ENCODE results near the gene ZNF865.

Gene ZNF865

DNA sequence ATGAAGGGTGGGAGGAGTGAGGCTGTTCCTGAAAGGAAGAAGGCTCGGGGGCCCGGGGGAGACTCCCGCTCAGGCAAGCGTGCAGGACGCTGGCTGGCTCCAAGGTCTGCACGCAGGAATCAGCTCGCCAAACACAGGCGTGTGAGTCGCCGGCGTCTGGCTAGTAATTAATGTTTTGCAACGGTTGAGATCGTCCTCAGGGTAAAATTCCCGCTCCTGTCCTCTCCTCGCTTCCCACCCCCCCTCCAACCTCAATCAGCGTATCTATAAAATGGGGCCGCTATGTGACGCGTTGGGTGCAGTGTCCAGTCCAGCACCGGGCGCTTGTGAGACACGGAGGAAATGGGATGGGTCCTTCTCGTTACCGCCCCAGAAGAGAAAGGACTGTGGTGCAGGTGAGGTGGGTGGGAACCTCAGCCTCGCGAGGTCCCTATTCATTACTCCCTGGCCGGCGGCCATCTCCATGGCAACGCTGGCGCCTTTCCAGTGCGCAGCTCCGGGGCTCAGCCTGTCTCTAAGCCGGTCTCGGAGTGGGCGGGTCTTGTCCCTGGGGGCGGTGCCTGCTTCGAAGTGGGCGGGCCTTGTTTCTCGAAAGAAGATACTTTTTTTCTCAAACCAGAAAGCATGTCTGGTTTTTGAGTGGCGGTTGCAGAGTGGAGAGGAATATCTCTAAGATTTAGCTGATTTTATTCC is 18.3 kb upstream of the ZNF865 start:
- DNase-seq = peak; percentile 33 to 95 (median 82)

DNA sequence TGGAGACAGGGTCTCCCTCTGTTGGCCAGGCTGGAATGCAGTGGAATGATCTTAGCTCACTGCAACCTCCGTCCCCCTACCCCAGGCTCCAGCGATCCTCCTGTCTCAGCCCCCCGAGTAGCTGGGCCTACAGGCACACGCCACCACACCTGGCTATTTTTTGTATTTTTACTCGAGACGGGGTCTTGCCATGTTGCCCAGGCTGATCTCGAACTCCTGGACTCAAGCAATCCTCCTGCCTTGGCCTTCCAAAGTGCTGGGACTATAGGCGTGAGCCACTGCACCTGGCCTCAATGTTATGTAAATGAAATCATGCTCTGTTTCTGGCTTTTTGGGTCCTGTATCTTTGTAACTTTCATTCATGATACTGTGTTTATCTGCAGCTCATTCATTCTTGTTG is 16.7 kb upstream of the ZNF865 start:
- no peak for DNase-seq

DNA sequence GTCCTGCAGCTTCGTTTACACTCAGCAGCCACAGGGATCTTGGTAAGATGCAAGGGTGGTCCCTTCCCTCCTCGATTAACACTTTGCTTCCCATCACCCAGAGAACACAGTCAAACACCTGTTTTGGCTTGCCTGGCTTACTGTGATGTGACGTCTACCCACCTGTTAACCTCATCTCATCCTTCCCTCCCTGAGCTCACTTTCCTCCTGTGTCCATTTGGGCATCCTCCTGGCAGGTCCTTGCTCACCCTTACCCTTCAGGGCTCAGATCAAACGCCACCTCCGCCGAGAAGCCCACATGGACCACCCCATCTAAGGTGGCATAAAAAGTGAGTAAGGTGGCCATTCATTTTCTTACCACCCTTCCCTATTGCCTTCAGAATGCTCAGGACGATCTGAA is 15.3 kb upstream of the ZNF865 start:
- DNase-seq = no peak

DNA sequence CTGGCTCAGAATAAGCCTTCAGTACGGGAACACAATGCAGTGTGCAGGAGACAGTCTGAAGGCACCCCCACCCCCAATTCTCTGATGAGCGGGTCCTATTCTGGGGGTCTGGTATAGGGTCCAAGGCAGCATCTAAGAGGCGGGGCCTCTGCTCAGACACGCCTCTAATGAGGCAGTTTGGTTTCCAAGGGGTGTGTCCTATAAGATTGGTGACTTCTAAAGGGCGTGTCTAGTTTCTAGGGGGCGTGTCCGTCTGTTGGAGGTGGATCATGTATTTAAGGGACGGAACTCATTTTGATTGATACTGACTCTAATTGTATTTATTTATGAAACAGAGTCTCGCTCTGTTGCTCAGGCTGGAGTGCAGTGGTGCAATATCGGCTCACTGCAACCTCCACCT is 14.8 kb upstream of the ZNF865 start:
- no peak for DNase-seq

GRCh38 chr19:55591555-55591954 is 13.9 kb upstream of the ZNF865 start:
- DNase-seq = no peak

DNA sequence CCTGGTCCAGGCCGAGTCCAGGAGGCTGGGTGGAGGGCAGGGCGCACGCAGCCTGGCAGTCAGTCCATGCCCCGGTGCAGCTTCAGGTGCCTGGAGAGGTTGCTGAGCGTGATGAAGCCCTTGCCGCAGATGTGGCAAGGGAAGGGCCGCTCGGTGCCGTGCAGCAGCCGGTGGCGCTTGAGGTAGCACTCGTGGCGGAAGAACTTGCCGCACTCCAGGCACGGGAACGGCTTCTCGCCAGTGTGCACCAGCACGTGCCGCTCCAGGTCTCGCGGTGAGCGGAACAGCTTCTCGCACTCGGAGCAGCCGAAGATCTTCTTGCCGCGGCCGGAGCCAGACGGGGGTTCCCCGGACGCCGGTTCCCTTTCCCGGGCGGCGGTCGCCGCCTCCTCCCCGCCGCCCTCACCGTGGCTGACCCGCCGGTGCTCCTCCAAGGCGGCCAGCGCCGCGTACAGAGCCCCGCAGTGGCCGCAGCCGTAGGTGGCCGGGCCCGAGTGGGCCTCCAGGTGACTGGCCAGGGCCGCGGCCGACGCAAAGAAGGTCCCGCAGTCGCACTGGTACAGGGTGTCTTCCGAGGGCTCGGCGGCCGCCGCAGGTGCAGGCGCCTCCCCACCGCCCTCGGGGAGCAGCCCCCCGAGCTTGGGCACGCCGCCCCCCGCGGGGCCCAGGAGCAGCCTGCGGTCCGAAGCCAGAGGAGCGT is 12.9 kb upstream of the ZNF865 start:
- DNase-seq = no peak

DNA sequence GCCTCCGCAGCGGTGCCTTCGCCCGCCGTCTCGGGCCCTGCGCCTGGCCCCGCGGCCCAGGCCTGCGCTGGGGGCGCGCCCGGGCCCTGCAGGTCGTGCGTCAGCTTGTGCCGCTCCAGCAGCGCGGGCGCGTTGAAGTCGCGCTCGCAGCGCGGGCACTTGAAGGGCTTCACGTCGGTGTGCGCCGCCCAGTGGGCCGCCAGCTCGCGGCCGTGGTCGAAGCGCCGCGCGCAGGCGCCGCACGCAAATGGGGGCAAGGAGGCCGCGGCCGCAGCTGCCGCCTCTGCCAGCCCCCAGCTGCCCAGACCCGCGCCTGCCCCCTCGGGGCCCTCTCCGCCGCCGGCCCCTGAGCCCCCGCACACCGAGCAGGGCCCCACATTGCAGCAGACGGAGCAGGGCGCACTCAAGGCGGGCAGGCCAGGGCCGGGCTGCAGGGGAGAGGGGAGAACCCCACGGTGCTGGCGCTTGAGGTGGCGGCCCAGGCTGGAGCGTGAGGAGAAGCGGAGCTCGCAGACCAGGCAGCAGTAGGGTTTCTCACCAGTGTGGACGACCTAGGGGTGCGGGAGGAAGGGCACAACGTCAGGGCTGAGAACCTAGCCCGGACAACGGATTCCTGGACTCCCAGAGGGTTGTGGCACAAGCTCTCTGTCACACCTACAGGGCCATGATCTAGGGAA is 12.2 kb upstream of the ZNF865 start:
- DNase-seq = no peak

- no peak for DNase-seq
Observed at GRCh38 chr19:55594996-55595545, 10.4 kb upstream of the ZNF865 start.

DNA sequence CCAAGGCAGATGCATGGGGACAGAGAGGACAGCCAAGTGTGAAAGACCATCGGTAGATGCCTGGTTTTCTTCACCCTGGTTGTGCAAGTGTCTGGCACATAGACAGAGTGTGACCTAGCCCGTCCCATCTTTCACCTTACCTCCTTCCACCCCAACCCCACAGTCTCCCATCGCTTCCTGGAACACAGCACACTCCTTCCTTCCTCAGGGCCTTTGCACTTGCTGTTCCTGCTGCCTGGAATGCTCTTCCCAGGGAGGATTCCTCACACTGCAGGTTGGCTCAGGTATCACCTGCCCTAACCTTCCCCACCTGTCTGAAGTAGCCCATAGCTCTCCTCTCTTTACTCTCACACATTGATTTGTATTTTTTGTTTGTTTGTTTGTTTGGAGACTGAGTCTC is 9.1 kb upstream of the ZNF865 start:
- DNase-seq = no peak

GRCh38 chr19:55597501-55597921 is 7.9 kb upstream of the ZNF865 start:
- no peak for DNase-seq

- no peak for DNase-seq
Observed at GRCh38 chr19:55598034-55598433, 7.4 kb upstream of the ZNF865 start.

GRCh38 chr19:55598719-55599467 is 6.6 kb upstream of the ZNF865 start:
- DNase-seq = peak in 55 of 56 donors; percentile 38 to 96 (median 91)

- DNase-seq = peak; percentile 75 to 99 (median 97)
Observed at GRCh38 chr19:55599468-55599841, 6.0 kb upstream of the ZNF865 start, which contains the start of gene FIZ1. Gene FIZ1, minus strand, starts transcription at chr19:55599517. Its CDS starts 1,652 bp downstream, at chr19:55597865.

DNA sequence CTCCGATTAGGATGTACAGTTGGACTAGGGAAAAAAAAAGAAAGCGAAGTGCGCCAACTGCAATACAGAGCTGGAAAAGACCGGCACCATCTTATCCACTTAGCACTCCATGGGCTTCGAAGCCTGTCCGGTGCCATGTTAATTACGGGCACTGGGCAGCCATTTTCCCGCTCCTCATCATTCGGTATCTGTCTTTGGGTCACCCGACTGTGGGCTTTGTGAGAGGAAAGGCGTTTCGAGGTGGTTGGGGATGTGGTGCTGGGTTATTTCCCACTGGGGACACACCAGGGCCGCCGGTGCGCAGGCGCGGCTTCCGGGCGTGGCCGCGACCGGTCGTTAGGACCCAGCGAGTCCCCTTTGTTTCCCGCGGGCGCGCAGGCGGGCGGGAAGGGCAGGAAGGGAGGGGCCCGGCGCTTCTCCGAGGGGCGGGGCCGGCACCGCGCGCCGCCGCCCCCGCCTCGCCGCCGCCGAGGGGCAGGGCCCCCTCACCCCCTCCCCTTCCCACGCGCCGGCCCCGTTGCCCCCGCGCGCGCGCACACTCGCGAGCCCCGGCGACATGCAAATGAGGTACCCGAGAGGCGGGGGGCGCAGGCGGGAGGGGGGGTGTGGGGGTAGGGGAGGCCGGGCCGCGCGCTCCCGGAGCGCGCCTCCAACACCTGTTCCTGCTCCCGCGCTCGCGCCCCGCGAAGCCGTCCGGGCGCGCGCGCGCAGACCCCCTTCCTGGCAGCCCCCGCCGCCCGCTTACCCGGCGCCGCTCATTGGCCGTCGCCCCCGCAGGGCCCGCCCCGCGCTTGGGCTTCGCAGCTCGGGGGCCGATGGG is 5.4 kb upstream of the ZNF865 start, which contains the start of gene ZNF524:
TSS of gene ZNF524 (plus strand) at position 447 of the 820 bp plus-strand sequence. CDS start 1,825 bp downstream, outside the sequence.
- DNase-seq = peak in 55 of 56 donors; percentile 77 to 99 (median 94)

- DNase-seq = peak in 1 of 56 donors; percentile 37
Observed at GRCh38 chr19:55600662-55601028, 4.8 kb upstream of the ZNF865 start.

DNA sequence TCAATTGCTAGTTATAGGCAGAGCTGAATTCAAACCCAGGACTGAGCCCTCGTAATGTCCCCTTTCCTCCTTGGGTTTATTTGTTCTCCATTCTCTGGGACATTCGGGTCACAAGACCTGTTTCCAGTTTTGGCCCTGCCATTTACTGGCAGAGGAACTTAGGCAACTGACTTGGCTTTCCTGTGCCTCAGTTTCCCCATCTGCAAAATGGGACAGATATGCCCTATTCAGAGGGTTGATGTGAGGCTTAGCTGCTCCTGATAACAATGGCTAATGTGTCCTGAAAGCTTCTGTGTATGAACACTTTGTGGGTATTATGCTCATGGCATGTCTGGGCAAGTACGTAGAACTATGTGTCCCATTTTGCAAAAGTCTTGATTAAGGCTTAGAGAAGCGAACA is 4.4 kb upstream of the ZNF865 start:
- no peak for DNase-seq

GRCh38 chr19:55602104-55603001 is 3.1 kb upstream of the ZNF865 start:
- no peak for DNase-seq

- no peak for DNase-seq
Observed at GRCh38 chr19:55603115-55603514, 2.3 kb upstream of the ZNF865 start.
